ENCODE results near the gene CYBA. TPM values are rescaled to one million over a fixed set of nuclear protein-coding genes. Genes with fewer than 3 reads are reported as not detected.
"Not testable (repeated sequence)": the region's sequence is repeated elsewhere in the genome, so short reads cannot be mapped to it uniquely, and the experiment has no call there.

Gene CYBA
- total RNA-seq, 1 experiment from 2014 or later, result 34.2 TPM

- in situ Hi-C loops (cut with HindIII; ENCODE audit: low pct_unique_long_range_greater_than_20kb, low sequenced_read_pairs), result no loop called here
- DNase-seq (ENCODE audit: low read depth, low spot score), result no peak
Observed at GRCh38 chr16:88610080-88610479, 40.8 kb downstream of the CYBA start.

GRCh38 chr16:88609426-88609825, 41.4 kb downstream of the CYBA start:
- in situ Hi-C loops (cut with HindIII; ENCODE audit: low pct_unique_long_range_greater_than_20kb, low sequenced_read_pairs); DNase-seq (ENCODE audit: low read depth, low spot score): not testable (repeated sequence)

GRCh38 chr16:88608076-88608475, 42.8 kb downstream of the CYBA start:
- in situ Hi-C loops (cut with HindIII; ENCODE audit: low pct_unique_long_range_greater_than_20kb, low sequenced_read_pairs), result no loop called here
- DNase-seq (ENCODE audit: low read depth, low spot score), result no peak

- in situ Hi-C loops (cut with HindIII; ENCODE audit: low pct_unique_long_range_greater_than_20kb, low sequenced_read_pairs), result no loop called here
- no peak for DNase-seq (ENCODE audit: low read depth, low spot score)
Observed at GRCh38 chr16:88606148-88606757, 44.6 kb downstream of the CYBA start.

GRCh38 chr16:88605186-88606147, 45.4 kb downstream of the CYBA start:
- in situ Hi-C loops (cut with HindIII; ENCODE audit: low pct_unique_long_range_greater_than_20kb, low sequenced_read_pairs), result no loop called here
- no peak for DNase-seq (ENCODE audit: low read depth, low spot score)

- in situ Hi-C loops (cut with HindIII; ENCODE audit: low pct_unique_long_range_greater_than_20kb, low sequenced_read_pairs), result no loop called here
- no peak for DNase-seq (ENCODE audit: low read depth, low spot score)
Observed at GRCh38 chr16:88602091-88602490, 48.8 kb downstream of the CYBA start.

GRCh38 chr16:88601313-88602036, 49.4 kb downstream of the CYBA start:
- in situ Hi-C loops (cut with HindIII; ENCODE audit: low pct_unique_long_range_greater_than_20kb, low sequenced_read_pairs), result no loop called here
- no peak for DNase-seq (ENCODE audit: low read depth, low spot score)

GRCh38 chr16:88600539-88600896, 50.3 kb downstream of the CYBA start:
- in situ Hi-C loops (cut with HindIII; ENCODE audit: low pct_unique_long_range_greater_than_20kb, low sequenced_read_pairs), result no loop called here

GRCh38 chr16:88599825-88600538, 50.9 kb downstream of the CYBA start:
- DNase-seq (ENCODE audit: low read depth, low spot score), result no peak
- in situ Hi-C loops (cut with HindIII; ENCODE audit: low pct_unique_long_range_greater_than_20kb, low sequenced_read_pairs), result no loop called here

More at GRCh38 chr16:88600539-88600896, 50.3 kb downstream of the CYBA start:
- no peak for DNase-seq (ENCODE audit: low read depth, low spot score)

- in situ Hi-C loops (cut with HindIII; ENCODE audit: low pct_unique_long_range_greater_than_20kb, low sequenced_read_pairs), result no loop called here
- no peak for DNase-seq (ENCODE audit: low read depth, low spot score)
Observed at GRCh38 chr16:88599092-88599733, 51.6 kb downstream of the CYBA start.

- no peak for DNase-seq (ENCODE audit: low read depth, low spot score)
- in situ Hi-C loops (cut with HindIII; ENCODE audit: low pct_unique_long_range_greater_than_20kb, low sequenced_read_pairs), result no loop called here
Observed at GRCh38 chr16:88597856-88598491, 52.9 kb downstream of the CYBA start.

GRCh38 chr16:88596483-88596882, 54.4 kb downstream of the CYBA start:
- in situ Hi-C loops (cut with HindIII; ENCODE audit: low pct_unique_long_range_greater_than_20kb, low sequenced_read_pairs), result no loop called here
- DNase-seq (ENCODE audit: low read depth, low spot score), result peak; percentile 55

- no peak for DNase-seq (ENCODE audit: low read depth, low spot score)
- in situ Hi-C loops (cut with HindIII; ENCODE audit: low pct_unique_long_range_greater_than_20kb, low sequenced_read_pairs), result no loop called here
Observed at GRCh38 chr16:88595921-88596320, 54.9 kb downstream of the CYBA start.

GRCh38 chr16:88595101-88595500, 55.8 kb downstream of the CYBA start:
- no peak for DNase-seq (ENCODE audit: low read depth, low spot score)
- in situ Hi-C loops (cut with HindIII; ENCODE audit: low pct_unique_long_range_greater_than_20kb, low sequenced_read_pairs), result no loop called here

- no peak for DNase-seq (ENCODE audit: low read depth, low spot score)
- in situ Hi-C loops (cut with HindIII; ENCODE audit: low pct_unique_long_range_greater_than_20kb, low sequenced_read_pairs), result no loop called here
Observed at GRCh38 chr16:88593910-88594309, 56.9 kb downstream of the CYBA start.

- in situ Hi-C loops (cut with HindIII; ENCODE audit: low pct_unique_long_range_greater_than_20kb, low sequenced_read_pairs), result no loop called here
- peak; percentile 85 for DNase-seq (ENCODE audit: low read depth, low spot score)
Observed at GRCh38 chr16:88593489-88593888, 57.4 kb downstream of the CYBA start.
